ENCODE data around the gene WDR88.
"Not testable (repeated sequence)": the region's sequence is repeated elsewhere in the genome, so short reads cannot be mapped to it uniquely, and the experiment has no call there.

Gene WDR88

GRCh38 chr19:33187183-33187540 is 55.2 kb downstream of the WDR88 start:
- H3K4me3 ChIP-seq = no peak overlapping the region
- H3K36me3 ChIP-seq (replicated peaks) = no peaks in the 10 kb centered on the region
- no peak for DNase-seq (ENCODE audit: low spot score in 2 of 2)
- H3K27me3 ChIP-seq (ENCODE audit: low read depth) = no peaks in the 10 kb centered on the region
- no peaks in the 10 kb centered on the region for H3K9me3 ChIP-seq
- H3K4me1 ChIP-seq = no peaks in the 10 kb centered on the region
- in situ Hi-C loops (cut with MboI; ENCODE audit: low sequenced_read_pairs) = loop anchor here (10.0 to 25.0 kb wide), 2 partner anchors 62 to 500 kb away; partner anchors contain the start of genes ANKRD27, NUDT19 and RGS9BP

GRCh38 chr19:33189453-33189852 is 57.5 kb downstream of the WDR88 start:
- Histone ChIP-seq H3K4me3 (no peak overlapping the region), H3K36me3 (replicated peaks) (no peaks in the 10 kb centered on the region), H3K27me3 (ENCODE audit: low read depth) (no peaks in the 10 kb centered on the region), H3K9me3 (no peaks in the 10 kb centered on the region), H3K4me1 (no peaks in the 10 kb centered on the region)
- DNase-seq (ENCODE audit: low spot score in 2 of 2) = no peak
- in situ Hi-C loops (cut with MboI; ENCODE audit: low sequenced_read_pairs) = loop anchor here (10.0 to 25.0 kb wide), 2 partner anchors 65 to 502 kb away; partner anchors contain the start of genes ANKRD27, NUDT19 and RGS9BP

GRCh38 chr19:33191092-33191491 is 59.2 kb downstream of the WDR88 start:
- H3K9me3 ChIP-seq; H3K4me1 ChIP-seq; H3K36me3 ChIP-seq (replicated peaks); DNase-seq (ENCODE audit: low spot score in 2 of 2); H3K4me3 ChIP-seq; H3K27me3 ChIP-seq (ENCODE audit: low read depth): not testable (repeated sequence)
- in situ Hi-C loops (cut with MboI; ENCODE audit: low sequenced_read_pairs) = loop anchor here (25.0 kb wide), 1 partner anchor 504 kb away; the partner anchor contains the start of genes ANKRD27, NUDT19 and RGS9BP

GRCh38 chr19:33191501-33191900 is 59.6 kb downstream of the WDR88 start:
- no peak for DNase-seq (ENCODE audit: low spot score in 2 of 2)
- H3K36me3 ChIP-seq (replicated peaks) = peaks cover 4% of the 10 kb centered on the region; the same call in 1 of the 2 replicates
- H3K27me3 ChIP-seq (ENCODE audit: low read depth) = no peaks in the 10 kb centered on the region
- in situ Hi-C loops (cut with MboI; ENCODE audit: low sequenced_read_pairs) = loop anchor here (25.0 kb wide), 1 partner anchor 504 kb away; the partner anchor contains the start of genes ANKRD27, NUDT19 and RGS9BP
- H3K4me3 ChIP-seq = no peak overlapping the region
- 0 out of 2 replicates have a peak, but pooled peaks cover 5% of the 10 kb centered on the region for H3K4me1 ChIP-seq
- H3K9me3 ChIP-seq = no peaks in the 10 kb centered on the region

GRCh38 chr19:33192010-33192409 is 60.1 kb downstream of the WDR88 start:
- in situ Hi-C loops (cut with MboI; ENCODE audit: low sequenced_read_pairs) = loop anchor here (25.0 kb wide), 1 partner anchor 505 kb away; the partner anchor contains the start of genes ANKRD27, NUDT19 and RGS9BP
- no peak for DNase-seq (ENCODE audit: low spot score in 2 of 2)
- H3K4me3 ChIP-seq = no peak overlapping the region

GRCh38 chr19:33193269-33193864 is 61.5 kb downstream of the WDR88 start:
- peak overlapping the region; percentile 20 for H3K4me3 ChIP-seq
- H3K36me3 ChIP-seq (replicated peaks) = peaks cover 19% of the 10 kb centered on the region
- in situ Hi-C loops (cut with MboI; ENCODE audit: low sequenced_read_pairs) = loop anchor here (25.0 kb wide), 1 partner anchor 506 kb away; the partner anchor contains the start of genes ANKRD27, NUDT19 and RGS9BP
- no peaks in the 10 kb centered on the region for H3K9me3 ChIP-seq
- 0 out of 2 replicates have a peak, but pooled peaks cover 5% of the 10 kb centered on the region for H3K4me1 ChIP-seq
- DNase-seq (ENCODE audit: low spot score in 2 of 2) = no peak
- no peaks in the 10 kb centered on the region for H3K27me3 ChIP-seq (ENCODE audit: low read depth)

More at GRCh38 chr19:33192010-33192409, 60.1 kb downstream of the WDR88 start:
- Histone ChIP-seq H3K27me3 (ENCODE audit: low read depth) (no peaks in the 10 kb centered on the region), H3K4me1 (0 out of 2 replicates have a peak, but pooled peaks cover 5% of the 10 kb centered on the region), H3K36me3 (replicated peaks) (peaks cover 9% of the 10 kb centered on the region), H3K9me3 (no peaks in the 10 kb centered on the region)

GRCh38 chr19:33193865-33194362 is 62.0 kb downstream of the WDR88 start, which contains the start of gene LRP3:
Gene LRP3, plus strand, starts transcription at chr19:33194330. Its CDS starts 456 bp downstream, at chr19:33194786.
- peak; percentile 45 to 73 for DNase-seq (ENCODE audit: low spot score in 2 of 2)

GRCh38 chr19:33194532-33194885 is 62.6 kb downstream of the WDR88 start:
- H3K36me3 ChIP-seq (replicated peaks) = peaks cover 21% of the 10 kb centered on the region
- DNase-seq (ENCODE audit: low spot score in 2 of 2) = no peak
- in situ Hi-C loops (cut with MboI; ENCODE audit: low sequenced_read_pairs) = loop anchor here (25.0 kb wide), 1 partner anchor 507 kb away; the partner anchor contains the start of genes ANKRD27, NUDT19 and RGS9BP
- H3K9me3 ChIP-seq = no peaks in the 10 kb centered on the region
- H3K27me3 ChIP-seq (ENCODE audit: low read depth) = no peaks in the 10 kb centered on the region
- H3K4me3 ChIP-seq = peak overlapping the region; percentile 57; the same call in 1 of the 2 replicates
- H3K4me1 ChIP-seq = 0 out of 2 replicates have a peak, but pooled peaks cover 5% of the 10 kb centered on the region

More at GRCh38 chr19:33193865-33194362, 62.0 kb downstream of the WDR88 start, which contains the start of gene LRP3:
- peak within 1 kb of the TSS; percentile 57 for H3K4me3 ChIP-seq
- no peaks in the 10 kb centered on the region for H3K27me3 ChIP-seq (ENCODE audit: low read depth)
- H3K4me1 ChIP-seq = 0 out of 2 replicates have a peak, but pooled peaks cover 5% of the 10 kb centered on the region
- in situ Hi-C loops (cut with MboI; ENCODE audit: low sequenced_read_pairs) = loop anchor here (25.0 kb wide), 1 partner anchor 507 kb away; the partner anchor contains the start of genes ANKRD27, NUDT19 and RGS9BP
- H3K36me3 ChIP-seq (replicated peaks) = peaks cover 20% of the 10 kb centered on the region
- no peaks in the 10 kb centered on the region for H3K9me3 ChIP-seq

- no peaks in the 10 kb centered on the region for H3K9me3 ChIP-seq
- no peaks in the 10 kb centered on the region for H3K27me3 ChIP-seq (ENCODE audit: low read depth)
- peak overlapping the region; percentile 57 for H3K4me3 ChIP-seq
- in situ Hi-C loops (cut with MboI; ENCODE audit: low sequenced_read_pairs) = loop anchor here (25.0 kb wide), 1 partner anchor 508 kb away; the partner anchor contains the start of genes ANKRD27, NUDT19 and RGS9BP
- H3K4me1 ChIP-seq = 0 out of 2 replicates have a peak, but pooled peaks cover 5% of the 10 kb centered on the region
- DNase-seq (ENCODE audit: low spot score in 2 of 2) = peak; percentile 34 to 64
- H3K36me3 ChIP-seq (replicated peaks) = peaks cover 21% of the 10 kb centered on the region
These were observed 63.2 kb downstream of the WDR88 start for GRCh38 chr19:33194886-33195644.

GRCh38 chr19:33195645-33196347 is 63.9 kb downstream of the WDR88 start:
- in situ Hi-C loops (cut with MboI; ENCODE audit: low sequenced_read_pairs) = loop anchor here (25.0 kb wide), 1 partner anchor 508 kb away; the partner anchor contains the start of genes ANKRD27, NUDT19 and RGS9BP
- peak overlapping the region; percentile 57 for H3K4me3 ChIP-seq
- no peaks in the 10 kb centered on the region for H3K9me3 ChIP-seq
- no peak for DNase-seq (ENCODE audit: low spot score in 2 of 2)
- H3K36me3 ChIP-seq (replicated peaks) = peaks cover 21% of the 10 kb centered on the region
- 0 out of 2 replicates have a peak, but pooled peaks cover 5% of the 10 kb centered on the region for H3K4me1 ChIP-seq
- H3K27me3 ChIP-seq (ENCODE audit: low read depth) = no peaks in the 10 kb centered on the region

- Histone ChIP-seq H3K9me3 (no peaks in the 10 kb centered on the region), H3K4me1 (0 out of 2 replicates have a peak, but pooled peaks cover 5% of the 10 kb centered on the region), H3K36me3 (replicated peaks) (peaks cover 21% of the 10 kb centered on the region), H3K27me3 (ENCODE audit: low read depth) (no peaks in the 10 kb centered on the region), H3K4me3 (no peak overlapping the region)
- DNase-seq (ENCODE audit: low spot score in 2 of 2) = no peak
- in situ Hi-C loops (cut with MboI; ENCODE audit: low sequenced_read_pairs) = loop anchor here (25.0 kb wide), 1 partner anchor 509 kb away; the partner anchor contains the start of genes ANKRD27, NUDT19 and RGS9BP
These were observed 64.7 kb downstream of the WDR88 start for GRCh38 chr19:33196446-33197193.

- peaks cover 29% of the 10 kb centered on the region for H3K36me3 ChIP-seq (replicated peaks)
- H3K27me3 ChIP-seq (ENCODE audit: low read depth) = no peaks in the 10 kb centered on the region
- H3K4me1 ChIP-seq = 0 out of 2 replicates have a peak, but pooled peaks cover 5% of the 10 kb centered on the region
- no peak for DNase-seq (ENCODE audit: low spot score in 2 of 2)
- H3K4me3 ChIP-seq = no peak overlapping the region
- in situ Hi-C loops (cut with MboI; ENCODE audit: low sequenced_read_pairs) = loop anchor here (25.0 kb wide), 1 partner anchor 510 kb away; the partner anchor contains the start of genes ANKRD27, NUDT19 and RGS9BP
- no peaks in the 10 kb centered on the region for H3K9me3 ChIP-seq
These were observed 65.7 kb downstream of the WDR88 start for GRCh38 chr19:33197591-33198000.

Data from HAP-1 (cell line).